ENCODE data around the gene LAIR1.

DNA sequence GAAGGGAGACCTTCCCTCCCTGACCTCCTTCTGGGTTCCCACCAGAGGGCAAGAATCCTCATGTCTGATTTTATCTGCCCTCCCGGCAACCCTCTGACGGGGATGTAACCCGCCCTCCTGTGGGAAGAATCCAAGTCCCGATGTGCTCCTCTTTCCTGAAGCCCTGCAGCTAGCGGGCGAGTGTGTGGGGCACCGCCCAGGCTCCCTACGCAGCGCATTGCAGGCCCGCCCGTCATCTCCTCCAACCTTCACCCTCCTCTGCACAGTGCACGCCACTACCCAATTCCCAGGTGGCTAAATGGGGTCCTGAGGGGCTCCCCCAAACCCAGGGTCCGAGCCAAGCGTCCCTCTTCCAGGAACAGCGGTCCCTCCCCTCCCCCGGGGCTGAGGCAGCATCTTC is 7.3 kb downstream of the LAIR1 start:
- TF ChIP-seq, protein P1, sequence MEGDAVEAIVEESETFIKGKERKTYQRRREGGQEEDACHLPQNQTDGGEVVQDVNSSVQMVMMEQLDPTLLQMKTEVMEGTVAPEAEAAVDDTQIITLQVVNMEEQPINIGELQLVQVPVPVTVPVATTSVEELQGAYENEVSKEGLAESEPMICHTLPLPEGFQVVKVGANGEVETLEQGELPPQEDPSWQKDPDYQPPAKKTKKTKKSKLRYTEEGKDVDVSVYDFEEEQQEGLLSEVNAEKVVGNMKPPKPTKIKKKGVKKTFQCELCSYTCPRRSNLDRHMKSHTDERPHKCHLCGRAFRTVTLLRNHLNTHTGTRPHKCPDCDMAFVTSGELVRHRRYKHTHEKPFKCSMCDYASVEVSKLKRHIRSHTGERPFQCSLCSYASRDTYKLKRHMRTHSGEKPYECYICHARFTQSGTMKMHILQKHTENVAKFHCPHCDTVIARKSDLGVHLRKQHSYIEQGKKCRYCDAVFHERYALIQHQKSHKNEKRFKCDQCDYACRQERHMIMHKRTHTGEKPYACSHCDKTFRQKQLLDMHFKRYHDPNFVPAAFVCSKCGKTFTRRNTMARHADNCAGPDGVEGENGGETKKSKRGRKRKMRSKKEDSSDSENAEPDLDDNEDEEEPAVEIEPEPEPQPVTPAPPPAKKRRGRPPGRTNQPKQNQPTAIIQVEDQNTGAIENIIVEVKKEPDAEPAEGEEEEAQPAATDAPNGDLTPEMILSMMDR (IDR thresholded peaks at IDR 0.05), result no peak
- no peak for TF ChIP-seq POLR2A (IDR thresholded peaks at IDR 0.05)

All from adrenal gland (tissue), 5 donors.